SK-N-SH treated with all-trans-retinoic acid at 6 μM for 48 hours (cell line): ENCODE data around the gene CHI3L2.

Experiments used
- ARNTL ChIP-seq: fragments of 450-650 bp; formaldehyde crosslinking; IDR thresholded peaks from 2 replicates; pipeline ENCODE4 v1.5.0; 2020; ENCODE audit warnings: low read depth, mild to moderate bottlenecking, moderate library complexity, borderline replicate concordance
- BACH2 ChIP-seq: fragments of 250-450 bp; sonication (Bioruptor Pico); IDR thresholded peaks from 2 replicates; pipeline ENCODE4 v1.9.0; 2021; ENCODE audit warnings: mild to moderate bottlenecking, borderline replicate concordance
- ESRRG ChIP-seq: fragments of 250-450 bp; sonication (Bioruptor Pico); IDR thresholded peaks from 2 replicates; pipeline ENCODE4 v1.6.1; 2021; ENCODE audit warnings: mild to moderate bottlenecking
- GLIS3 ChIP-seq: fragments of 250-450 bp; sonication (Bioruptor Pico); IDR thresholded peaks from 2 replicates; pipeline ENCODE4 v1.5.0; 2020; ENCODE audit warnings: mild to moderate bottlenecking, moderate library complexity
- PATZ1 ChIP-seq: fragments of 250-450 bp; sonication (Bioruptor Pico); IDR thresholded peaks from 2 replicates; pipeline ENCODE4 v1.8.0; 2020; ENCODE audit warnings: mild to moderate bottlenecking, moderate library complexity, borderline replicate concordance
- TOX ChIP-seq: fragments of 250-450 bp; sonication (Bioruptor Pico); IDR thresholded peaks from 2 replicates; pipeline ENCODE4 v1.8.0; 2021; ENCODE audit warnings: mild to moderate bottlenecking, moderate library complexity, borderline replicate concordance
- ZC3H10 ChIP-seq: fragments of 250-450 bp; sonication (Bioruptor Pico); IDR thresholded peaks from 2 replicates; pipeline ENCODE4 v1.5.1; 2021; ENCODE audit warnings: mild to moderate bottlenecking, moderate library complexity
- ZFP3 ChIP-seq: fragments of 250-450 bp; sonication (Bioruptor Pico); IDR thresholded peaks from 2 replicates; pipeline ENCODE4 v1.5.0; 2020; ENCODE audit warnings: mild to moderate bottlenecking, moderate library complexity

GRCh38 chr1:111197598-111198284, 29.8 kb upstream of the CHI3L2 start:
- TF ChIP-seq ARNTL: no peak
- TF ChIP-seq PATZ1 (CRISPR knock-in tag): no peak
- TF ChIP-seq GLIS3 (CRISPR knock-in tag): no peak
- no peak for TF ChIP-seq TOX (CRISPR knock-in tag)
- TF ChIP-seq ZC3H10 (CRISPR knock-in tag): no peak
- no peak for TF ChIP-seq ZFP3
- no peak for TF ChIP-seq ESRRG
- no peak for TF ChIP-seq BACH2 (CRISPR knock-in tag)
